Measurements from ENCODE around the gene KBTBD6. TPM values are rescaled to one million over a fixed set of nuclear protein-coding genes. Genes with fewer than 3 reads are reported as not detected.
A peak's percentile ranks its signal among the peaks of the same experiment; 100 is the strongest.
"Not testable (repeated sequence)": the region's sequence is repeated elsewhere in the genome, so short reads cannot be mapped to it uniquely, and the experiment has no call there.

KBTBD6 gene
- total RNA-seq, 1 donor from 2014 or later: 18.4 TPM

GRCh38 chr13:41139296-41139966, 6.8 kb upstream of the KBTBD6 start:
- Mint-ChIP-seq H3K9me3 (no peaks in the 10 kb centered on the region), H3K4me1 (ENCODE audit: unreplicated experiment) (no peaks in the 10 kb centered on the region), H3K27me3 (no peaks in the 10 kb centered on the region), H3K4me3 (no peak overlapping the region), H3K27ac (no peak overlapping the region), H3K36me3 (no peaks in the 10 kb centered on the region)
- TF ChIP-seq CTCF (conservative IDR thresholded peaks at IDR 0.05): no peak
- DNase-seq (ENCODE audit: extremely low spot score, unreplicated experiment): no peak

- no peak for DNase-seq (ENCODE audit: extremely low spot score, unreplicated experiment)
- no peak for TF ChIP-seq CTCF (conservative IDR thresholded peaks at IDR 0.05)
- H3K27ac Mint-ChIP-seq: no peak overlapping the region
- no peaks in the 10 kb centered on the region for H3K9me3 Mint-ChIP-seq
- peaks cover 9% of the 10 kb centered on the region for H3K4me1 Mint-ChIP-seq (ENCODE audit: unreplicated experiment)
- H3K27me3 Mint-ChIP-seq: no peaks in the 10 kb centered on the region
- H3K4me3 Mint-ChIP-seq: no peak overlapping the region
- peaks cover under 1% of the 10 kb centered on the region for H3K36me3 Mint-ChIP-seq
Observed at GRCh38 chr13:41137951-41138350, 5.3 kb upstream of the KBTBD6 start.

GRCh38 chr13:41137241-41137640, 4.6 kb upstream of the KBTBD6 start:
- peaks cover 15% of the 10 kb centered on the region for H3K4me1 Mint-ChIP-seq (ENCODE audit: unreplicated experiment)
- no peak overlapping the region for H3K4me3 Mint-ChIP-seq
- H3K27ac Mint-ChIP-seq: no peak overlapping the region
- no peaks in the 10 kb centered on the region for H3K27me3 Mint-ChIP-seq
- H3K36me3 Mint-ChIP-seq: peaks cover 7% of the 10 kb centered on the region
- no peaks in the 10 kb centered on the region for H3K9me3 Mint-ChIP-seq
- TF ChIP-seq CTCF (conservative IDR thresholded peaks at IDR 0.05): no peak
- DNase-seq (ENCODE audit: extremely low spot score, unreplicated experiment): no peak

GRCh38 chr13:41136396-41137031, 3.9 kb upstream of the KBTBD6 start:
- H3K9me3 Mint-ChIP-seq: no peaks in the 10 kb centered on the region
- peaks cover 7% of the 10 kb centered on the region for H3K36me3 Mint-ChIP-seq
- no peak for DNase-seq (ENCODE audit: extremely low spot score, unreplicated experiment)
- H3K4me1 Mint-ChIP-seq (ENCODE audit: unreplicated experiment): peaks cover 15% of the 10 kb centered on the region
- no peak overlapping the region for H3K27ac Mint-ChIP-seq
- H3K4me3 Mint-ChIP-seq: no peak overlapping the region
- TF ChIP-seq CTCF (conservative IDR thresholded peaks at IDR 0.05): no peak
- H3K27me3 Mint-ChIP-seq: no peaks in the 10 kb centered on the region

GRCh38 chr13:41133951-41134350, 1.3 kb upstream of the KBTBD6 start:
- Mint-ChIP-seq H3K27me3 (no peaks in the 10 kb centered on the region), H3K9me3 (peaks cover 4% of the 10 kb centered on the region), H3K27ac (peak overlapping the region; percentile 96), H3K36me3 (peaks cover 18% of the 10 kb centered on the region), H3K4me1 (ENCODE audit: unreplicated experiment) (peaks cover 28% of the 10 kb centered on the region), H3K4me3 (peak overlapping the region; percentile 99)
- TF ChIP-seq CTCF (conservative IDR thresholded peaks at IDR 0.05): no peak
- DNase-seq (ENCODE audit: extremely low spot score, unreplicated experiment): no peak

GRCh38 chr13:41131660-41132511, 716 bp downstream of the KBTBD6 start:
- H3K4me1 Mint-ChIP-seq (ENCODE audit: unreplicated experiment): peaks cover 32% of the 10 kb centered on the region
- H3K4me3 Mint-ChIP-seq: peak overlapping the region; percentile 99
- H3K36me3 Mint-ChIP-seq: peaks cover 22% of the 10 kb centered on the region
- H3K27me3 Mint-ChIP-seq; DNase-seq (ENCODE audit: extremely low spot score, unreplicated experiment); H3K9me3 Mint-ChIP-seq: not testable (repeated sequence)
- peak overlapping the region; percentile 96 for H3K27ac Mint-ChIP-seq

- peaks cover 32% of the 10 kb centered on the region for H3K4me1 Mint-ChIP-seq (ENCODE audit: unreplicated experiment)
- peaks cover 22% of the 10 kb centered on the region for H3K36me3 Mint-ChIP-seq
Observed at GRCh38 chr13:41131189-41131588, 1.4 kb downstream of the KBTBD6 start.

More at GRCh38 chr13:41131189-41131588, 1.4 kb downstream of the KBTBD6 start:
- DNase-seq (ENCODE audit: extremely low spot score, unreplicated experiment); H3K27me3 Mint-ChIP-seq; H3K9me3 Mint-ChIP-seq: not testable (repeated sequence)
- Mint-ChIP-seq H3K27ac (peak overlapping the region; percentile 48), H3K4me3 (peak overlapping the region; percentile 99)

All from type B pancreatic cell (in vitro differentiated cells).